Muscle of arm (tissue), 14 donors: ENCODE results near the gene EGR1. TPM values are rescaled to one million over a fixed set of nuclear protein-coding genes. Genes with fewer than 3 reads are reported as not detected.

Experiments used
- DNase-seq: peaks from one replicate; pipeline ENCODE4 v3.0.0-alpha.2; 2013
- long read RNA-seq, 11 donors: transcript quantifications; one replicate each; lab custom pipeline, GENCODE V29; 2026
- polyA plus RNA-seq, 12 donors: library from polyadenylated mRNA; unstranded; fragments of 120-200 nt; gene quantifications; one replicate each; pipeline ENCODE4 v1.2.1, GENCODE V29; 2013; ENCODE audit not compliant: insufficient read length in 12 of 12

EGR1 gene
- 1,000 to 10,000 TPM in 1 of 12 donors, 100 to 1,000 TPM in 11; 107 to 2,227 (median 335) TPM for polyA plus RNA-seq
- long read RNA-seq, donor 1, transcript EGR1-201 (2 exons, 3,138 nt): major isoform, 108 of 130 reads
- long read RNA-seq, donor 1, partial matches to known transcripts: 22 of 130 reads
- long read RNA-seq, donor 1, other reads (novel, unspliced or antisense): 0 of 130 reads
- long read RNA-seq, donor 2, transcript EGR1-201 (2 exons, 3,138 nt): major isoform, 59 of 59 reads
- long read RNA-seq, donor 2, partial matches to known transcripts: 0 of 59 reads
- long read RNA-seq, donor 2, other reads (novel, unspliced or antisense): 0 of 59 reads
- long read RNA-seq, donor 3, transcript EGR1-201 (2 exons, 3,138 nt): major isoform, 56 of 56 reads
- long read RNA-seq, donor 3, partial matches to known transcripts: 0 of 56 reads
- long read RNA-seq, donor 3, other reads (novel, unspliced or antisense): 0 of 56 reads
- long read RNA-seq, donor 4, transcript EGR1-201 (2 exons, 3,138 nt): major isoform, 55 of 65 reads
- long read RNA-seq, donor 4, partial matches to known transcripts: 10 of 65 reads
- long read RNA-seq, donor 4, other reads (novel, unspliced or antisense): 0 of 65 reads
- long read RNA-seq, donor 5, transcript EGR1-201 (2 exons, 3,138 nt): major isoform, 100 of 100 reads
- long read RNA-seq, donor 5, partial matches to known transcripts: 0 of 100 reads
- long read RNA-seq, donor 5, other reads (novel, unspliced or antisense): 0 of 100 reads
- long read RNA-seq, donor 6, transcript EGR1-201 (2 exons, 3,138 nt): major isoform, 127 of 157 reads
- long read RNA-seq, donor 6, partial matches to known transcripts: 24 of 157 reads
- long read RNA-seq, donor 6, other reads (novel, unspliced or antisense): 6 of 157 reads
- long read RNA-seq, donor 7, transcript EGR1-201 (2 exons, 3,138 nt): major isoform, 53 of 53 reads
- long read RNA-seq, donor 7, partial matches to known transcripts: 0 of 53 reads
- long read RNA-seq, donor 7, other reads (novel, unspliced or antisense): 0 of 53 reads
- long read RNA-seq, donor 8, transcript EGR1-201 (2 exons, 3,138 nt): major isoform, 145 of 173 reads
- long read RNA-seq, donor 8, partial matches to known transcripts: 28 of 173 reads
- long read RNA-seq, donor 8, other reads (novel, unspliced or antisense): 0 of 173 reads
- long read RNA-seq, donor 9, transcript EGR1-201 (2 exons, 3,138 nt): major isoform, 71 of 71 reads
- long read RNA-seq, donor 9, partial matches to known transcripts: 0 of 71 reads
- long read RNA-seq, donor 9, other reads (novel, unspliced or antisense): 0 of 71 reads
- long read RNA-seq, donor 10, transcript EGR1-201 (2 exons, 3,138 nt): major isoform, 57 of 57 reads
- long read RNA-seq, donor 10, partial matches to known transcripts: 0 of 57 reads
- long read RNA-seq, donor 10, other reads (novel, unspliced or antisense): 0 of 57 reads
- long read RNA-seq, donor 11, transcript EGR1-201 (2 exons, 3,138 nt): major isoform, 215 of 220 reads
- long read RNA-seq, donor 11, partial matches to known transcripts: 0 of 220 reads
- long read RNA-seq, donor 11, other reads (novel, unspliced or antisense): 5 of 220 reads

DNA sequence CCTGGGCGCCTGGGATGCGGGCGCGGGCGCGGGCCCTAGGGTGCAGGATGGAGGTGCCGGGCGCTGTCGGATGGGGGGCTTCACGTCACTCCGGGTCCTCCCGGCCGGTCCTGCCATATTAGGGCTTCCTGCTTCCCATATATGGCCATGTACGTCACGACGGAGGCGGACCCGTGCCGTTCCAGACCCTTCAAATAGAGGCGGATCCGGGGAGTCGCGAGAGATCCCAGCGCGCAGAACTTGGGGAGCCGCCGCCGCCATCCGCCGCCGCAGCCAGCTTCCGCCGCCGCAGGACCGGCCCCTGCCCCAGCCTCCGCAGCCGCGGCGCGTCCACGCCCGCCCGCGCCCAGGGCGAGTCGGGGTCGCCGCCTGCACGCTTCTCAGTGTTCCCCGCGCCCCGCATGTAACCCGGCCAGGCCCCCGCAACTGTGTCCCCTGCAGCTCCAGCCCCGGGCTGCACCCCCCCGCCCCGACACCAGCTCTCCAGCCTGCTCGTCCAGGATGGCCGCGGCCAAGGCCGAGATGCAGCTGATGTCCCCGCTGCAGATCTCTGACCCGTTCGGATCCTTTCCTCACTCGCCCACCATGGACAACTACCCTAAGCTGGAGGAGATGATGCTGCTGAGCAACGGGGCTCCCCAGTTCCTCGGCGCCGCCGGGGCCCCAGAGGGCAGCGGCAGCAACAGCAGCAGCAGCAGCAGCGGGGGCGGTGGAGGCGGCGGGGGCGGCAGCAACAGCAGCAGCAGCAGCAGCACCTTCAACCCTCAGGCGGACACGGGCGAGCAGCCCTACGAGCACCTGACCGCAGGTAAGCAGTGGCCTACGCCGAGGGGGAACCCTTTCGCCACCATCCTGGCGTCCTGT lies at the start of gene EGR1:
TSS of gene EGR1 (plus strand) at position 219 of the 864 bp plus-strand sequence. CDS start at position 502, 283 bp downstream.
- peak; percentile 96 for DNase-seq

GRCh38 chr5:138418444-138418843 lies 46.8 kb upstream of the EGR1 start:
- no peak for DNase-seq

DNA sequence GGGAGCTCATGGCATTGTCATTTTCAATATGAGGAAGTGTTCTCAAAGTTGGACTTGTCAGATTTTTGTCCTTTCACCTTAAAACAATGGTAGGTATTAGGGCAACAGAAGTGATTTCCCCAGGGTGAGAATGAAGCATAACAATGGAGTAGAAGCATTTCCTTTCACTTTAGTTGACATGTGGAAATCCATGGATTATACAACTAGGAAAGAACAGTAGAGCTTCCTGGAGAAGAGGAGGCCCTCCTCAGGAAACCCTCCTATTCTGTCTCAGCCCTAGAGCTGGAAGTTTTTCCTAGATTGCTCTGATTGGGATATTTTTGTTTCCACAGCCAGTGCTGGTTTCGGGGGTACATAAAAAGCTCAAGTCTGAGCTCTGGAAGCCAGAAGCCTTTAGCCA lies 40.2 kb upstream of the EGR1 start:
- DNase-seq: no peak

DNA sequence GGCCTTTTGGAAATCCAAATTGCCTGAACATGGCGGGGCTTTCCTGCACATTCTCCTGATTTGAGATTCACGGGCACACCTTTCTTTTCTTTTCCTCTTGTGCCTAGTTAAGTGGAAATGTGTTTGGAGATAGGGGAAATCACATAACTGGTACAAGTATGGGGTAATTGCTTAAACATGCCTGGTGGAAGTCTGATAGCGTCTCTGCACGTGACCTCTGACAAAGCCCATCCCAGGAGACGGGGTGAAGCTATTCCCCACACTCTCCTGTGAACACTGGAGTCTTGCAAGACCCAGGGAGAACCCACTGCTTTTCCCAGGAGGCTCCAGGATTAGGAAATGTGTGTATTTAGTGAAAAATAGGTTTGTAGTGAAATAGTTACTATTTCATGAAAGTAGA lies 29.3 kb upstream of the EGR1 start:
- DNase-seq: no peak

GRCh38 chr5:138438003-138438723 lies 27.1 kb upstream of the EGR1 start:
- DNase-seq: no peak

DNA sequence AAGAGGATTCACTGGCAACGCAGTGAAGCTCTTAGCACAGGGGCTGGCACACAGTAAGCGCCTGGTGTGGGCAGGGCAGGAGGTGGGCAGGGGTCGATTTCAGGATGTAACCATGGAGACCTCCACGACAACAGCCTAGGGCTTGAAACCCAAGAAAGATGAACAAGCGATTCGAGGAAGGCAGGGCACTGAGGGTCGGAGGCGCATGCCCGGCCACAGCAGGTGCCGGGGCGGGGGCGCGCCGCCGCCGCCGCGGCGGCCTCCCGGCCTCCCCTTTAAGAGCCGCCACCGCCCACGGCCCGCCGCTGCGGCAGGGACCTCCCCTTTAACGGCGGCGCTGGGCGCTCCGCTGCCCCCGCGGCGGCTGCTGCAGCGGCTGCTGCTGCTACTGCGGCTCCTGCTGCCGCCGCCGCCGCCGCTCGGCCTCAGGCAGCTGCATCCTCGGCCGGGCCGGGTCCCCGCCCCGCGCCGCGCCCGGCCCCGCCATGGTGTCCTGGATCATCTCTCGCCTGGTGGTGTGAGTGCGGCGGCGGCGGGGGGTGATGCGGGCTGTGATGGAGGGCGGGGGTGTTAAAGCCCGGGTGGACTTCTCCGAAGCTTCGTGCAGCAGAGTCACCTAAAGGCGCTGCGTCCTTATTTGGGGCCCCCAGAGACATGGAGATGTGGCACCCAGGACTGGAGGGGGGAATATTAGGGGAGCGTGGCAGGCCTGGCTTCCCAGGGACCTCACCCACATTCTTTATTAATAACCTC lies 26.4 kb upstream of the EGR1 start, which contains the start of gene REEP2:
TSS of gene REEP2 (plus strand) at position 334 of the 753 bp plus-strand sequence. CDS start at position 486, 152 bp downstream.
- DNase-seq: no peak

DNA sequence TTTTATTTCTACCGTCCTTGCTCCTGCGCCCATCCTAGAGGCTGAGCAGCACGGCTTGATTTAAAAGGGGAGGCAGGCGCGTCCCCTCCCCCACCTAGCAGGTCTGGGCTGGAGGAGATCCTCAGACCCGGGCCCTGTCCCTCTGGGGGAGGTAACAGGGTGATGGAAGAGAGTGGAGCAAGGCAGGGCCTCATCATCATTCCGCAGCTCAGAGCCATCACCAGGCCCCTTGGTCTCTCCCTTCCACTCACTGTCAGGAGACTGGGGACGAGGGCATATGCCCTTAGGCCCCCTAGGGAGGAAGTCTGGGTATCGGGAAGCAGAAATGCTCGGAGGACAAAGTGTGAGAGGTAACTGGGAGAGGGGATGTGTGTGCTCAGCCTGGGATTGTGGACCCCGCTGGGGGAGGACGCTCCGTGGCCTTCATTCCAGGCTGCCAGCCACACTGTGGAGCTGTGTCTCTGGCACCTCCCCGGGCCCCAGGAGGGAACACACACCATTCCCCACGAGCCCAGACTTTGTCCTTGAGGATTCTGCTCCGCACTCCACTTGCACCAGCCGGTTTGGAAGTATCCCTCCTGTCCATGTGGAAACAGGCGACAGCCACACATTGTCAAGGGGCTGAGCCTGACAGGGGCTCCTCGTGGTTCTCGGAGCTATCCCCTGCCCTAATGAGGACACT lies 25.7 kb upstream of the EGR1 start:
- DNase-seq: no peak

GRCh38 chr5:138440159-138441073 lies 24.9 kb upstream of the EGR1 start:
- no peak for DNase-seq

DNA sequence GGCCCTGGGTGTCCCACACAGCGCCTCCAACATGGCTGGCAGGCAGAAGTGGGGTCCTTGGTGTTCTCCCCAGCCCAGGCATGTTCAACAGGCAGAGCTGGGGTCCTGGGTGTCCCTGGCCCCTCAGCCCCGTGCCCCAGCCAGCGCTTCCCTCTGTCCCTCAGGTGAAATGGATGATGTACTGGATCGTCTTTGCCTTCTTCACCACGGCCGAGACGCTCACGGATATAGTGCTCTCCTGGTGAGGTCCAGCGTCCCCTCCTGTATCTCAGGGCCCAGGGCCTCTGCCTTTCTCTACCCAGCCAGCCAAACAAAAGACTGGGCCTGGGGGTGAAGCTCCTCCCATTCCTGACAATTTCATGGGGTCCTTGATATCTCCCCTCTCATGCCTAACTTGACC lies 24.1 kb upstream of the EGR1 start:
- no peak for DNase-seq

GRCh38 chr5:138444078-138444773 lies 21.1 kb upstream of the EGR1 start:
- DNase-seq: no peak

DNA sequence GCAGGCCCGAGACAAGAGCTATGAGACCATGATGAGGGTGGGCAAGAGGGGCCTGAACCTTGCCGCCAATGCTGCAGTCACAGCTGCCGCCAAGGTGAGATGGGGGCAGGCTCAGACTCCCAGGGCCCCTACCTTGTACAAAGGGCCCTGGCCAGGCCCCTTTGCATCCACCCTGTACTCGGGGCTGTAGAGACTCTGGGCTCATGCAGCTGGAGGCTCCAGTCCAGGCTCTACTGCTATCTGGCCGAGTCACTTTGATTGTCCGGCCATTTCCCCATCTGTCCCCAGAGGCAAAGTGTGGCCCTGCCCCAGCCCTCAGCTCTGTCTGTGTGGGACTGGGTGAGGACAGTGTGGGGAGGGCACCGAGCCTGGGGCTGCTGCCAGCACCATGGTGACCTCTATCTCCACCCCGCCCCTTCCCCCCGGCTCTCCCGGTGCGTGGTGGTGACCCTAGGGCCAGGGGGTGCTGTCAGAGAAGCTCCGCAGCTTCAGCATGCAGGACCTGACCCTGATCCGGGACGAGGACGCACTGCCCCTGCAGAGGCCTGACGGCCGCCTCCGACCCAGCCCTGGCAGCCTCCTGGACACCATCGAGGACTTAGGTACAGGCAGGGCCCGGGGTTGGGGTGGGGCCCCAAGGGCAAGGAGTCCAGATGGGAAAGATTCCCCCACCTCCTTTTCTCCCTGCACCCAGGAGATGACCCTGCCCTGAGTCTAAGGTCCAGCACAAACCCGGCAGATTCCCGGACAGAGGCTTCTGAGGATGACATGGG lies 20.3 kb upstream of the EGR1 start:
- DNase-seq: no peak

- no peak for DNase-seq
These were observed 19.6 kb upstream of the EGR1 start for GRCh38 chr5:138445547-138446271.

GRCh38 chr5:138448070-138448469 lies 17.2 kb upstream of the EGR1 start:
- no peak for DNase-seq
